HG03432 (cell line): ENCODE data around the gene TARP.

Experiments
- ATAC-seq: cut with Tn5 transposase; IDR thresholded peaks from one replicate; pipeline ENCODE4 v1.9.1; 2021; ENCODE audit warnings: mild to moderate bottlenecking, moderate library complexity; ENCODE audit not compliant: unreplicated experiment

The TARP gene

GRCh38 chr7:38222481-38223096, 50.8 kb downstream of the TARP start:
- peak; percentile 65 for ATAC-seq

DNA sequence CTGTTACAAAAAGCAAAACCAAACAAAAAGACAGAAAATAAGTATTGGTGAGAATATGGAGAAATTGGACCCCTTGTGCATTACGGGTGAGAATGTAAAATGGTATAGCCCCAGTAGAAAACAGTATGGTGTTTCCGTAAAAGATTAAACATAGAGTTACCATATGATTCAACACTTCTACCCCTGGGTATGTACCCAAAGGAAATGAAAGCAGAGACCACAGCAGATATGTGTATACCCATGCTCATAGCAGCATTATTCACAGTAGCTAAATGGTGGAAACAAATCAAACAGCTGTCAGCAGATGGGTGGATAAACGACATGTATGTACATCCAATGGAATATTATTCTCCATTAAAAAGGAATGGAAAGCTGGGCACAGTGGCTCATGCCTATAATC, 53.0 kb downstream of the TARP start:
- ATAC-seq, result peak; percentile 39

DNA sequence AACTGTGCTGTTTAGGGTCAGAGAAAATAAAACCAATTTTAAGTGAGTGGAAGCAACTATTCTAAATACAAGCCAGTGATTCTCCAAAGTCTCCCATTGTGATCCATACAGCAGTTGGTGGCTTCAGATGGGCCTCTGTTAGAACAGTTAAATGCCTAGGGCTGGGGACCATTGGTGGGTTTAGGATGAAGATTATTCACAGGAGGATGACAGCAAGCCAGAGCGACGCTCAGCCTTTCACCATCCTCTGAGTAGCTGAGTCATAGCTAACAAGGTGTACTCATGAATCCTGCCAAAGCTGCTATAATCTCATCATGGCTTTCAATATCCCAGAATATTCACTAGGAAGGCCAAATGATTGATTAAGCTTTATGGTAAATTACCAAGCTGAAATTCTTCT, 55.8 kb downstream of the TARP start:
- ATAC-seq, result no peak

DNA sequence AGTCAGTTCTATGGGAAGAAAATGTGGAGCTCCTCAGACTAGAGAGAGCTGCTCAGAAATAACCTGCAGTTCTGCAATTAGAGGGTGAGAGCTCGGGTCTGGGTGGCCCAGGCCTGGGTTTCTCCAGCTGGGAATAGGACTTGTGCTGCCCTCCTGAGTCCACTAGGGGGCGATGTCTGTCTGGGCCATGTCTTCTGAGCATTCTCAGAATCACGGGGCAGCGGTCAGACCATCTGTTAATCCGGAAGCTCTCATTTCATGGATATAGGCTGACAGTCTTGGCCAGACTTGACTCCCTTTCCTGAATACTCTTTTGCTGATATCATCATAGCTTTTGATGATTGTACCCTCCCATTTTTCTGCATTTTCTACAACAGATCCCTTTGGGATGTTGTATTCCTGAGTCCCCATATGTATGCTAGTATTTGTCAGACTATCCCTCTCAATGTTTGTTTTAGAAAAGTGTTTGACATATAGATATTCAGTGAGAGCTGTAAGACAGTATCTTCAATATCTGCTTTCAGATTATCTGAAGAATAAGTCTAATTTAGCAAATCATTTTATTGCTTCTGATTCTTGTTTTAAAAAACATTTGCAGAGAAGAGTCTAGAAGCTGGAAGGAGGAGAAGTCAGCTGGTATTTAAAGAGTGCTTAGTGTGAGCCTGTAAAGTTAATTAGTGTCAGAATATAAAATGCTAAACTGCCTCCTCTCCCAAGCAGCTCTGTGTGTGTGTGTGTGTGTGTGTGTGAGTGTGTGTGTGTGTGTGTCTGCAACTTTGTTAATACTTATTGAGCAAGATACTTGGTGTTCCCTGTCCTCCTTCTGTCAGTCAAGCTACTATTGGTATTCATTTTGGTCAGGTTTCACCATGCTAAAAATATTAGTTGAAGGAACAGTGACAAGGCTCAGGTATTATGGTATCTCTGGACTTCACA, 57.4 kb downstream of the TARP start:
- peak; percentile 90 for ATAC-seq

DNA sequence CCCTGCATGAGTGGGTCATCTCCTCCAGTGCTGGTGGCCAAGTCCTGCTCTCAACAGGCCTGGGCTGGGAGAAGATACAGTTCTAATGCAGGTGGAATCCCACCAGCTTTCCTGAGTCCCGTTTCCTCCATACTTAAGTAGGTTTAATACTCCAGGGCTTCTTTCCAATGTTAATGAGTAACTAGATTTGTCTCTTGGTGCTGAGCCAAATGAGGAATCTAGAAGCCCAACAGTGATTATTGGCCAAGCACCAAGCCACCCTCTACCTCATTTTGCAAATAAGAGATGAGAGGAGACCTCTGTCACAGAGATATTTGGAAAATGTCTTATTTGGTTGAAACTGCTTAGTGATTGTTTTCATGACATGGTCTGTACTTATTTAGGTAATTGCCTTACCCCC, 58.3 kb downstream of the TARP start:
- peak; percentile 7 for ATAC-seq

GRCh38 chr7:38211940-38212339, 61.5 kb downstream of the TARP start:
- ATAC-seq, result no peak

DNA sequence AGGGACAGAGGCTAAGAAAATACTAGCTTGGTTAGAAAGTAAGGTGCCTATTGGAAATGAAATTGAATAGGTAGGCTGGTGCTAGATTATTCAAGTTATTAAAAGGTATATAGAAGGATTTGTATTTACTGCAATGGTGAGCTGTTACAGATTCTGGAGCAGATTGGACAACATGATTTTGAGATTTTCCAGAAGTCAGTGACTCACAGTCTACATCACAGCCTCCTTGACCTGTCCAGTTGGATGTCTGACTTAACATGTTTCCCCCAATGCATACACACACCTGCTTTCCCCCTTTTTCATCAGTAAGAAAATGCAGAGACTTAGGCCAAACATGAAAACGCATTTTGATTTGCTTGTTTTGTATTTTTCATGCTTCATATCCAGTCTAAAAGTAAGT, 62.0 kb downstream of the TARP start:
- no peak for ATAC-seq
